Activated CD8-positive, alpha-beta memory T cell treated with anti-CD3 and anti-CD28 coated beads for 48 hours (primary cell): Measurements from ENCODE around the gene LRRC63.
"Not testable (repeated sequence)": the region's sequence is repeated elsewhere in the genome, so short reads cannot be mapped to it uniquely, and the experiment has no call there.

Source experiments
- DNase-seq, 3 experiments: peaks; one replicate each; pipeline ENCODE4 v3.0.0-alpha.2; 2020; ENCODE audit warnings: low read depth in 2 of 3, low spot score in 2 of 3

LRRC63 gene

GRCh38 chr13:46232281-46232680 lies 20.6 kb downstream of the LRRC63 start:
- DNase-seq, result no peak

GRCh38 chr13:46235286-46235685 lies 23.6 kb downstream of the LRRC63 start:
- no peak for DNase-seq

GRCh38 chr13:46265292-46265691 lies 53.6 kb downstream of the LRRC63 start:
- no peak for DNase-seq

GRCh38 chr13:46267166-46267565 lies 55.4 kb downstream of the LRRC63 start:
- no peak for DNase-seq

GRCh38 chr13:46270416-46270815 lies 58.7 kb downstream of the LRRC63 start:
- no peak for DNase-seq

- no peak for DNase-seq
Observed at GRCh38 chr13:46274094-46274698, 62.5 kb downstream of the LRRC63 start.

- DNase-seq, result no peak
Observed at GRCh38 chr13:46278474-46278873, 66.7 kb downstream of the LRRC63 start.

- no peak for DNase-seq
Observed at GRCh38 chr13:46281779-46282178, 70.1 kb downstream of the LRRC63 start.

- DNase-seq, result not testable (repeated sequence)
Observed at GRCh38 chr13:46283912-46284824, 72.4 kb downstream of the LRRC63 start.

GRCh38 chr13:46286972-46287371 lies 75.2 kb downstream of the LRRC63 start:
- DNase-seq, result no peak

- DNase-seq, result no peak
Observed at GRCh38 chr13:46288570-46289259, 77.0 kb downstream of the LRRC63 start.

GRCh38 chr13:46289260-46289955 lies 77.7 kb downstream of the LRRC63 start:
- no peak for DNase-seq

GRCh38 chr13:46290434-46290833 lies 78.7 kb downstream of the LRRC63 start:
- DNase-seq, result no peak

- no peak for DNase-seq
Observed at GRCh38 chr13:46293436-46293835, 81.7 kb downstream of the LRRC63 start.

GRCh38 chr13:46295491-46296114 lies 83.9 kb downstream of the LRRC63 start:
- DNase-seq, result no peak

GRCh38 chr13:46296115-46296822 lies 84.5 kb downstream of the LRRC63 start:
- no peak for DNase-seq

- no peak for DNase-seq
Observed at GRCh38 chr13:46296921-46297320, 85.2 kb downstream of the LRRC63 start.

- DNase-seq, result no peak
Observed at GRCh38 chr13:46297361-46297811, 85.7 kb downstream of the LRRC63 start.

GRCh38 chr13:46303742-46304385 lies 92.1 kb downstream of the LRRC63 start:
- DNase-seq, result no peak

GRCh38 chr13:46304546-46304945 lies 92.8 kb downstream of the LRRC63 start:
- DNase-seq, result no peak
